Measurements from ENCODE around the gene SLC19A1.

The SLC19A1 gene

GRCh38 chr21:45538381-45539045 lies 3.7 kb downstream of the SLC19A1 start:
- DNase-seq = no peak
- no peaks in the 10 kb centered on the region for H3K27me3 Mint-ChIP-seq (ENCODE audit: low read depth, poor library complexity)

GRCh38 chr21:45537746-45538291 lies 4.4 kb downstream of the SLC19A1 start:
- H3K27ac Mint-ChIP-seq = no peak overlapping the region
- no peaks in the 10 kb centered on the region for H3K9me3 Mint-ChIP-seq
- no peak for TF ChIP-seq CTCF (IDR thresholded peaks at IDR 0.05)
- H3K4me3 Mint-ChIP-seq = no peak overlapping the region
- H3K4me1 Mint-ChIP-seq = peaks cover 27% of the 10 kb centered on the region
- no peaks in the 10 kb centered on the region for H3K27me3 Mint-ChIP-seq (ENCODE audit: low read depth, poor library complexity)
- H3K36me3 Mint-ChIP-seq (ENCODE audit: low read depth) = peaks cover 4% of the 10 kb centered on the region
- no peak for DNase-seq

More at GRCh38 chr21:45538381-45539045, 3.7 kb downstream of the SLC19A1 start:
- no peak for TF ChIP-seq CTCF (IDR thresholded peaks at IDR 0.05)
- no peak overlapping the region for H3K27ac Mint-ChIP-seq
- peaks cover 30% of the 10 kb centered on the region for H3K4me1 Mint-ChIP-seq
- H3K36me3 Mint-ChIP-seq (ENCODE audit: low read depth) = peaks cover 4% of the 10 kb centered on the region
- no peaks in the 10 kb centered on the region for H3K9me3 Mint-ChIP-seq
- H3K4me3 Mint-ChIP-seq = no peak overlapping the region

GRCh38 chr21:45537111-45537745 lies 5.0 kb downstream of the SLC19A1 start:
- Mint-ChIP-seq H3K27me3 (ENCODE audit: low read depth, poor library complexity) (no peaks in the 10 kb centered on the region), H3K4me3 (no peak overlapping the region), H3K4me1 (peaks cover 27% of the 10 kb centered on the region), H3K9me3 (no peaks in the 10 kb centered on the region), H3K36me3 (ENCODE audit: low read depth) (peaks cover 10% of the 10 kb centered on the region), H3K27ac (no peak overlapping the region)
- TF ChIP-seq CTCF (IDR thresholded peaks at IDR 0.05) = no peak
- DNase-seq = peak; percentile 1

- no peaks in the 10 kb centered on the region for H3K9me3 Mint-ChIP-seq
- no peak for TF ChIP-seq CTCF (IDR thresholded peaks at IDR 0.05)
- peaks cover 16% of the 10 kb centered on the region for H3K36me3 Mint-ChIP-seq (ENCODE audit: low read depth)
- peak; percentile 0 for DNase-seq
- no peak overlapping the region for H3K27ac Mint-ChIP-seq
- peaks cover 27% of the 10 kb centered on the region for H3K4me1 Mint-ChIP-seq
- no peaks in the 10 kb centered on the region for H3K27me3 Mint-ChIP-seq (ENCODE audit: low read depth, poor library complexity)
- H3K4me3 Mint-ChIP-seq = no peak overlapping the region
These were observed 5.7 kb downstream of the SLC19A1 start for GRCh38 chr21:45536301-45537081.

GRCh38 chr21:45535341-45536081 lies 6.7 kb downstream of the SLC19A1 start:
- no peak for DNase-seq
- Mint-ChIP-seq H3K4me1 (peaks cover 19% of the 10 kb centered on the region), H3K4me3 (no peak overlapping the region), H3K27ac (no peak overlapping the region), H3K27me3 (ENCODE audit: low read depth, poor library complexity) (no peaks in the 10 kb centered on the region), H3K9me3 (no peaks in the 10 kb centered on the region), H3K36me3 (ENCODE audit: low read depth) (peaks cover 19% of the 10 kb centered on the region)
- no peak for TF ChIP-seq CTCF (IDR thresholded peaks at IDR 0.05)

Data from nephron progenitor cell (in vitro differentiated cells).